HEK293 (cell line): ENCODE results near the gene SLC39A7.

ENCODE experiments used
- BCL11A ChIP-seq: fragments of 450-650 bp; formaldehyde crosslinking; IDR thresholded peaks from 2 replicates; pipeline ENCODE4 v1.5.1; 2016; ENCODE audit warnings: low read depth, missing biosample characterization, missing genetic modification characterization
- KLF1 ChIP-seq: fragments of 450-650 bp; formaldehyde crosslinking; IDR thresholded peaks from 2 replicates; pipeline ENCODE4 v1.5.1; 2016; ENCODE audit warnings: missing biosample characterization, missing genetic modification characterization
- KLF10 ChIP-seq: fragments of 450-650 bp; IDR thresholded peaks from 2 replicates; pipeline ENCODE4 v1.5.1; 2018; ENCODE audit warnings: missing biosample characterization, mild to moderate bottlenecking, missing genetic modification characterization
- KLF16 ChIP-seq: fragments of 450-650 bp; formaldehyde crosslinking; IDR thresholded peaks from 2 replicates; pipeline ENCODE4 v1.5.1; 2017; ENCODE audit warnings: missing biosample characterization, missing genetic modification characterization
- KLF17 ChIP-seq: fragments of 450-650 bp; formaldehyde crosslinking; IDR thresholded peaks from 2 replicates; pipeline ENCODE4 v1.5.1; 2016; ENCODE audit warnings: missing biosample characterization, missing genetic modification characterization
- KLF9 ChIP-seq: fragments of 450-650 bp; formaldehyde crosslinking; IDR thresholded peaks from 2 replicates; pipeline ENCODE4 v1.5.1; 2016; ENCODE audit warnings: missing biosample characterization, missing genetic modification characterization, low read depth
- PATZ1 ChIP-seq: fragments of 450-650 bp; formaldehyde crosslinking; IDR thresholded peaks from 2 replicates; pipeline ENCODE4 v1.5.1; 2016; ENCODE audit warnings: missing biosample characterization, missing genetic modification characterization
- PBX3 ChIP-seq: sonication (generic); formaldehyde crosslinking; IDR thresholded peaks from 2 replicates; pipeline ENCODE4 v1.8.1; 2022; ENCODE audit warnings: mild to moderate bottlenecking, moderate library complexity, missing genetic modification reagents
- SP7 ChIP-seq: fragments of 450-650 bp; formaldehyde crosslinking; IDR thresholded peaks from 2 replicates; pipeline ENCODE4 v1.5.1; 2016; ENCODE audit warnings: missing biosample characterization, missing genetic modification characterization
- YY1 ChIP-seq: fragments of 450-650 bp; formaldehyde crosslinking; IDR thresholded peaks from 2 replicates; pipeline ENCODE4 v1.5.1; 2018; ENCODE audit warnings: missing biosample characterization, missing genetic modification characterization
- ZBTB20 ChIP-seq: fragments of 450-650 bp; formaldehyde crosslinking; IDR thresholded peaks from 2 replicates; pipeline ENCODE4 v1.5.1; 2016; ENCODE audit warnings: missing biosample characterization, missing genetic modification characterization
- ZBTB26 ChIP-seq: fragments of 450-650 bp; formaldehyde crosslinking; optimal IDR thresholded peaks from 2 replicates; pipeline ENCODE3; 2016; ENCODE audit warnings: missing biosample characterization, mild to moderate bottlenecking, missing genetic modification characterization
- ZBTB48 ChIP-seq: fragments of 450-650 bp; formaldehyde crosslinking; IDR thresholded peaks from 2 replicates; pipeline ENCODE4 v1.5.1; 2016; ENCODE audit warnings: missing biosample characterization, missing genetic modification characterization
- ZBTB8A ChIP-seq: fragments of 450-650 bp; formaldehyde crosslinking; IDR thresholded peaks from 2 replicates; pipeline ENCODE4 v1.5.1; 2016; ENCODE audit warnings: missing biosample characterization, missing genetic modification characterization
- ZEB2 ChIP-seq: fragments of 450-650 bp; formaldehyde crosslinking; IDR thresholded peaks from 2 replicates; pipeline ENCODE4 v1.5.1; 2016; ENCODE audit warnings: missing biosample characterization, missing genetic modification characterization
- ZIC2 ChIP-seq: fragments of 450-650 bp; formaldehyde crosslinking; IDR thresholded peaks from 2 replicates; pipeline ENCODE4 v1.5.1; 2016; ENCODE audit warnings: missing biosample characterization, missing genetic modification characterization
- ZNF10 ChIP-seq: fragments of 450-650 bp; formaldehyde crosslinking; IDR thresholded peaks from 2 replicates; pipeline ENCODE4 v1.5.1; 2017; ENCODE audit warnings: missing biosample characterization, missing genetic modification characterization
- ZNF155 ChIP-seq: fragments of 450-650 bp; formaldehyde crosslinking; IDR thresholded peaks from 2 replicates; pipeline ENCODE4 v1.5.1; 2016; ENCODE audit warnings: missing biosample characterization, missing genetic modification characterization
- ZNF169 ChIP-seq: fragments of 450-650 bp; formaldehyde crosslinking; IDR thresholded peaks from 2 replicates; pipeline ENCODE4 v1.5.1; 2016; ENCODE audit warnings: missing biosample characterization, missing genetic modification characterization
- ZNF18 ChIP-seq: fragments of 450-650 bp; formaldehyde crosslinking; IDR thresholded peaks from 2 replicates; pipeline ENCODE4 v1.5.1; 2016; ENCODE audit warnings: missing biosample characterization, missing genetic modification characterization
- ZNF239 ChIP-seq: fragments of 450-650 bp; formaldehyde crosslinking; IDR thresholded peaks from 2 replicates; pipeline ENCODE4 v1.5.1; 2016; ENCODE audit warnings: missing biosample characterization, missing genetic modification characterization
- ZNF26 ChIP-seq: fragments of 450-650 bp; formaldehyde crosslinking; IDR thresholded peaks from 2 replicates; pipeline ENCODE4 v1.5.1; 2016; ENCODE audit warnings: missing biosample characterization, missing genetic modification characterization
- ZNF335 ChIP-seq: fragments of 450-650 bp; formaldehyde crosslinking; conservative IDR thresholded peaks from 2 replicates; pipeline ENCODE4 v1.5.1; 2016; ENCODE audit warnings: missing biosample characterization, missing genetic modification characterization
- ZNF423 ChIP-seq: fragments of 450-650 bp; formaldehyde crosslinking; IDR thresholded peaks from 2 replicates; pipeline ENCODE4 v1.5.1; 2016; ENCODE audit warnings: missing biosample characterization, missing genetic modification characterization
- ZNF501 ChIP-seq: fragments of 450-650 bp; formaldehyde crosslinking; IDR thresholded peaks from 2 replicates; pipeline ENCODE4 v1.5.1; 2016; ENCODE audit warnings: missing biosample characterization, missing genetic modification characterization
- ZNF544 ChIP-seq: fragments of 450-650 bp; formaldehyde crosslinking; IDR thresholded peaks from 2 replicates; pipeline ENCODE4 v1.5.0; 2017; ENCODE audit warnings: missing biosample characterization, missing genetic modification characterization
- ZNF629 ChIP-seq: fragments of 450-650 bp; formaldehyde crosslinking; IDR thresholded peaks from 2 replicates; pipeline ENCODE4 v1.5.1; 2017; ENCODE audit warnings: missing biosample characterization, missing genetic modification characterization
- ZNF704 ChIP-seq: fragments of 450-650 bp; formaldehyde crosslinking; IDR thresholded peaks from 2 replicates; pipeline ENCODE4 v1.5.1; 2016; ENCODE audit warnings: missing biosample characterization, missing genetic modification characterization
- ZNF707 ChIP-seq: fragments of 450-650 bp; formaldehyde crosslinking; IDR thresholded peaks from 2 replicates; pipeline ENCODE4 v1.5.1; 2016; ENCODE audit warnings: missing biosample characterization, missing genetic modification characterization
- ZNF791 ChIP-seq: fragments of 450-650 bp; formaldehyde crosslinking; IDR thresholded peaks from 2 replicates; pipeline ENCODE4 v1.5.1; 2016; ENCODE audit warnings: missing biosample characterization, missing genetic modification characterization
- ZXDB ChIP-seq: fragments of 450-650 bp; formaldehyde crosslinking; IDR thresholded peaks from 2 replicates; pipeline ENCODE4 v1.5.1; 2016; ENCODE audit warnings: missing biosample characterization, missing genetic modification characterization

Gene SLC39A7

GRCh38 chr6:33204415-33205190 is 3.9 kb downstream of the SLC39A7 start, which contains the start of gene HSD17B8 (continued):
- no peak for TF ChIP-seq ZNF26
- peak; percentile 98 for TF ChIP-seq KLF9 (tag by site-specific recombination)
- peak; percentile 51; the same call in 1 of the 2 replicates for TF ChIP-seq ZXDB (tag by site-specific recombination)
- TF ChIP-seq ZBTB8A (tag by site-specific recombination), result peak; percentile 29; the same call in 1 of the 2 replicates
- peak; percentile 23; the same call in 1 of the 2 replicates for TF ChIP-seq ZNF629 (tag by site-specific recombination)
- TF ChIP-seq BCL11A (tag by site-specific recombination), result peak; percentile 95
- peak; percentile 60 for TF ChIP-seq KLF17 (tag by site-specific recombination)
- TF ChIP-seq ZNF18 (tag by site-specific recombination), result no peak
- peak; percentile 50 for TF ChIP-seq ZIC2 (tag by site-specific recombination)
- TF ChIP-seq KLF10 (tag by site-specific recombination), result peak; percentile 64
- peak; percentile 96 for TF ChIP-seq ZBTB20 (tag by site-specific recombination)
- 0 out of 2 replicates have a peak, but pooled peaks have one; percentile 26 for TF ChIP-seq ZBTB48 (tag by site-specific recombination)
- peak; percentile 69 for TF ChIP-seq PATZ1 (tag by site-specific recombination)
- TF ChIP-seq ZBTB26 (tag by site-specific recombination), result peak; percentile 29
- no peak for TF ChIP-seq ZNF791 (tag by site-specific recombination)
- TF ChIP-seq ZNF707 (tag by site-specific recombination), result no peak
- TF ChIP-seq ZNF335 (tag by site-specific recombination), result peak; percentile 57
- peak; percentile 52; the same call in 1 of the 2 replicates for TF ChIP-seq ZNF501 (tag by site-specific recombination)
- TF ChIP-seq ZNF239 (tag by site-specific recombination), result no peak
- peak; percentile 30; the same call in 1 of the 2 replicates for TF ChIP-seq KLF1
- TF ChIP-seq ZEB2 (tag by site-specific recombination), result 0 out of 2 replicates have a peak, but pooled peaks have one; percentile 40
- TF ChIP-seq SP7 (tag by site-specific recombination), result peak; percentile 56; the same call in 1 of the 2 replicates
- no peak for TF ChIP-seq ZNF704 (tag by site-specific recombination)
- no peak for TF ChIP-seq ZNF169 (tag by site-specific recombination)
- 0 out of 2 replicates have a peak, but pooled peaks have one; percentile 75 for TF ChIP-seq PBX3 (CRISPR knock-in tag)
- TF ChIP-seq ZNF155 (tag by site-specific recombination), result no peak
- TF ChIP-seq ZNF423, result no peak
- no peak for TF ChIP-seq KLF16
- TF ChIP-seq ZNF10 (tag by site-specific recombination), result 0 out of 2 replicates have a peak, but pooled peaks have one; percentile 12
- TF ChIP-seq YY1 (tag by site-specific recombination), result peak; percentile 70
- no peak for TF ChIP-seq ZNF544
